Stimulated activated CD4-positive, alpha-beta T cell treated with anti-CD3 and anti-CD28 coated beads, Interleukin-2, amount 100 ng/mL, for 48 hours (primary cell): ENCODE results near the gene STYXL2.

Experiments used
- DNase-seq, 2 donors: peaks; one replicate each; pipeline ENCODE4 v3.0.0-alpha.2; 2020

STYXL2 gene

GRCh38 chr1:167137332-167137781 is 43.5 kb downstream of the STYXL2 start:
- no peak for DNase-seq

DNA sequence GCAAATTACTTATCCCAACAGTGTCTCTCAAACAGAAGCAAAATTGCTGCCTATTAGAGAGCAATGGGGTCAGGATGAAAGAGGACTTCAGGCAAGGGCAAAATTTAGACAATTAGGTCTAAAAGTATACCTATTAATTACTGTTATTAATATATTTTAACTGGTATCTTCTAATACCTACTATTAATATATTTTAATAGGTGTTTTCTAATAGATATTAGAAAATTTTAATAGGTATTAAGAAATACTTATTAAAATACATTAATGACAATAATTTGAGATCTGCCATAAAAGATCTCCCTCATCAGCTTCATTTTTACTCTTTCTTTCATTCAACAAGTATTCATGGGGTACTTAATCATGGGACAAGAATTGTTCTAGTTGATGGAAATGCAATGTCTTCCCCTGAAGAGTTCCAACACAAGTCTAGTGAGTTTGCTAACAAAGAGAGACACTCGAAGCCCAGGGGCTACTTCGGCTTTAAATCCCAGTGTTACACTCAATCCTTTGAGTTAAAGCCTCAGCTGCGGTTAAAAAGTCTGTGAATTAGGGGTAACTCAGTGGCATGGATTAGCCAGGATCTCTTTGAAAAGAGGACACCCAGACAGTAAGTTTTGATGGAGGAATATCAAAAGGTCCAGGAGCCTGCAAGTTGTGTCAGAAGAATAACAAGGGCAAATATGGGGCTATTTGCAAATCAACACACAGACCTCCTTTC is 44.1 kb downstream of the STYXL2 start:
- DNase-seq: no peak

- no peak for DNase-seq
Observed at GRCh38 chr1:167138703-167139102, 44.8 kb downstream of the STYXL2 start.

- DNase-seq: no peak
Observed at GRCh38 chr1:167141963-167142362, 48.1 kb downstream of the STYXL2 start.
